ENCODE results near the gene IPCEF1.
"Not testable (repeated sequence)": the region's sequence is repeated elsewhere in the genome, so short reads cannot be mapped to it uniquely, and the experiment has no call there.

The IPCEF1 gene

DNA sequence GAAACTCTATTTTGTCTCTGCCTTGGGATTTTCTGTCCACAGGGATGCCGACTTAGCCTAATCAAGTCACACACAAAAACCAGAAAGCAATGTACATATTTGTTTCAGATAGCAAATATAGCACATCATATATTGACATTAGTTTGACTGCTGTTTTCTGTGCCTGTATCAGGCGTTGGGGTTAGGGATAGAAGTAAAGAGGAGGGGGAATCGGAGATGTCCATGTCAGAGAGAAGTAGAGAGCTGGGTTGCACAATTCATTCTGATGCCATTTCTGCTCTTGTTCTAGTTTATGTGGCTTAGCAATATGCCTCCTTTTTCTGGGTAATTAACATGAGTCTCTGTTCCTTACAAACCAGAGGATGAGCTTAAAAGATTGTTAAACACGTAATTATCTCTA lies 14.7 kb upstream of the IPCEF1 start:
- DNase-seq = no peak

DNA sequence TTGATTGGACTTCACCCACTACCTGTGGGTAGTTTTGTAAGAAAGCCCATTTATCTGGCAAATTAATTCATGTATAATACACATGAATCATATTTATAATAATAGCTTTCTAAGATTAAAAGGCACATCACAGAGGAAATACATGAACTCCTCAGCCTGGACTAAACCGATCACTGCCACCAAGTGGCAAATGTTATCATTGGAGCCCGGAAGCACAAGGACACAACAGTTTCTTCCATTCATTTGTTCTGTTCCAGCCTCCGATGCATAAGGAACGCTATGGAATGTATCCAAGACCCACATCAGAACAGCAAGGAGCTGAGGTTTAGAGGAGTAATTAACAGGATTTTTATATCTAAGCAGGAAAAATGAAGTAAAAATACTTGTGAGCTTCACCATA lies 13.9 kb upstream of the IPCEF1 start:
- DNase-seq = no peak

DNA sequence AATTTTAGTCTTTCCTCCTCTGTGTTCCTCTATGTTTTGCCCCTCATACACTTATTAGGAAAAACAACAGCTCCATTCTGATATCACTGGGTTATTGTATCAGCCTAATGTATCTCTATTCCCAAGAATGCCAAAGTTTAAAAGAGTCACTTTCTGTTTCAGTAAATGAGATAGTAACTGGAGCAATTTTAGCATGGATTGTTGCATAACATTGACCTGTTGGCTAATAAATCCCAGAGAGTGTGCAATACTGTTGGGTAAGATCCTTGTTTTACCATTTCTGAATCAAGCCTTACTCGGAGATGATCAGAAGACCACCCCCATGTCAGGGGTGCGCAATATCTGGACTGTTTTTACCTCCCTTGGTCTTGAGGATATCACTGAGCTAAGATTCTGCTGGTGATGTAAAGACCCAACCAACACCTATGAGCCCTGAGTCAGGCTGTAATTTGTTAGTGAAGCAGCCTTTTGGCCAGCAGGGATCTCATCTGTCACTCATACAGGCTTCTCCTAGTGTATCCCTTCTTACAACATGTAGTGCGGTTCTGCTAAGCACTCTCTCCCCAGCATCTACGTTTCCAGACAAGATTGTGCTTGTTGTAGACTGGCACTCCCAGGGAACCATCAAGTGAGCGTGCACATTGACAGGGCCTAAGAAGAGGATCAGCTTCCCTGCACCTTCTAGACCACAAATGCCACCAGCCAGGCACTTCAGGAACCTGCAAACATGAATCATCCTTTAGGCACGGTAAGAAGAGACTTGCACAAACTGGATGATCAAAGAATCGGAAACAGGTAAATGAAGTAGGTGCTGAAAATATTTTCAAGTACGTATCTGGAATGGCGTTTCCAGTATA lies 11.5 kb upstream of the IPCEF1 start:
- no peak for DNase-seq

DNA sequence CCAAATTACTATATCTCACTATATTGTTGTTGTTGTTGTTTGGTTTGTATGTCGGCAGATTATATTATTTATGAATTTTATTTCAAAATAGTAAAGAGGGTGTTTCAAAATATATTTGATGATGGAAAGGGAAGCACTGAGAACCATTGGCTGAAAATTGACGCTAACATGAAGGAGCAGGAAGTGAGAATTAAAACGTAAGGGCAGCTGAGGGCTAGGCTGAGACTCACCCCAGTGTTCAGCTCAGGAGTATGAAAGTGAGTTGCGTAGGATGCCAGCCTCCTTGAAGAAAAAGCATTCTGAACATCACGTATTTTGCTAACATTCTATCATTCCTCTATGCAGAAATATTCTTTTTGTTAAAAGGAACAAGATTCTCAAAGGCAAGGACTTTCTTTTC lies 10.7 kb upstream of the IPCEF1 start:
- DNase-seq = no peak

DNA sequence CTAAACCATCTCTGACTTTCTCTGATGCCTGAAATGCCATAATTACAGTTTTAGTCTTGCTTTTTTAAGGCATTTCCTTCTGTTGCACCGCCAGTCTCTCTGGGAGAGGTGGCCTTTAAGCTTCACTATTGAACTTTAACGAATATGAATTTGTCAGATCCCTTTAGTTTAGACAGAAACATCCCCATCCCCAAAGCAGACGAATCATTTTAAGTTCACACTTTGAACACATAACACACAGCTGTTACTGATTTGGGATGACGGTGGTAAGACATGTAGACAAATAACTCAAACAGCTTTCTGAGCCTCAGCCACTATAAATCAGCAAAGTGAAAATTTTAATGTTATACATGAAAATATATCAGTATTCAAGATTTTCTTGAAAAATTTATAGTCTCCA lies 7.2 kb upstream of the IPCEF1 start:
- DNase-seq = no peak

DNA sequence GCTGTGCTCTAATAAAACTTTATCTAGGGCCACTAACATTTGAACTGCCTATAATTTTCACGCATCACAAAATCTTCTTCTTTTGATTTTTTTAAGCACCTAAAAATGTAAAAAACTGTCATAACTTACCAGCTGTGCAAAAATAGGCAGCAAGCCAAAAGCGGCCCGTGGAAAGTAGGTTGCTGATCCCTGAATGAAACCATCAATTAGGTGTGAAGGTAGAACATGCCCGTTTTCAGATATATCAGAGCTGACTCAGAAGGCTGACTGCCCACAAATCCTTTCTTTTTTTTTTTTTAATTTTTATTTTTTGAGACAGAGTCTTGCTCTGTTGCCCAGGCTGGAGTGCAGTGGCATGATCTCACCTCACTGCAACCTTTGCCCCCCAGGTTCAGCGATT lies 4.9 kb upstream of the IPCEF1 start:
- DNase-seq = no peak

DNA sequence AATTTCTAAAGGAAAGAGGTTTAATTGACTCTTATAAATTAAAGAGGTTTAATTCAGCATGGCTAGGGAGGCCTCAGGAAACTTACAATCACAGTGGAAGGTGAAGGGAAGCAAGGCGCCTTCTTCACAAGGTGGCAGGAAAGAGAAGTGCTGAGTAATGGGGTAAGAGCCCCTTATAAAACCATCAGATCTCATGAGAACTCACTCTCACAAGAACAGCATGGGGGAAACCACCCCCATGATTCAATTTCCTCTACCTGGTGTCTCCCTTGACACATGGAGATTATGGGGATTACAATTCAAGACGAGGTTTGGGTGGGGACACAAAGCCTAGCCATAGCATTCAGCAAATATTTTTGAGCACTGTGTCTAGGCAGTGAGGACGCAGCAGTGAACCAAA lies 3.9 kb upstream of the IPCEF1 start:
- no peak for DNase-seq

DNA sequence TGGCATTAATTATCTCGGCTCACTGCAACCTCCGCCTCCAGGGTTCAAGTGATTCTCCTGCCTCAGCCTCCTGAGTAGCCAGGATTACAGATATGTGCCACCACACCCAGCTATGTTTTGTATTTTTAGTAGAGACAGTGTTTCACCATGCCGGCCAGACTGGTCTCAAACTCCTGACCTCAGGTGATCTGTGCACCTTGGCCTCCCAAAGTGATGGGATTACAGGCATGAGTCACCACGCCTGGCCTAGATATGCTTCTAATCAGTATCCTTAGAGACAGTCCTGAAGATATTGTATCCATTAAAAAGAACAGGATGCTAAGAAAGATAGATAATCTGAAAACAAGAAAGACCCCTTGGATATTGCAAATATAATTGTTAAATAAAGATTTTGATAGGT lies 3.1 kb upstream of the IPCEF1 start:
- no peak for DNase-seq

DNA sequence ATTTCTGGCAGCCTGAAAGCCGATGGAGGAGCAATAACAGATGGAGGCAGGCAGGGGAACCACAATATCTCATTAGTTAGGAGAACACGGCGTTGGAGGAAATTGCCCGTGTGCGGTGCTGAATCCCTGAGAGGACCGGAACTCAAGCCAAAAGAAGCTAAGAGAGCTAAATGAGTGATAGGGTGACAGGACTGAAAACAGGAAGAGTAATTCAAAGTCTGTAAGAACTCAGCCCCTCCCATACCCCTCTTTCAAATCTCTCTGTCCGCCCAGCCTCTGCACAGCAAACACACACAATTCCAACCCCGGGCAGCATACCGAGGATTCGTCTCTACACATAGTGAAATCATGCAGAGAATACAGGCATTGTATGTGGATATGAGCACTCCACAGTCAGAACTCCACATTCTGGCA lies 2.6 kb upstream of the IPCEF1 start:
- no peak for DNase-seq

DNA sequence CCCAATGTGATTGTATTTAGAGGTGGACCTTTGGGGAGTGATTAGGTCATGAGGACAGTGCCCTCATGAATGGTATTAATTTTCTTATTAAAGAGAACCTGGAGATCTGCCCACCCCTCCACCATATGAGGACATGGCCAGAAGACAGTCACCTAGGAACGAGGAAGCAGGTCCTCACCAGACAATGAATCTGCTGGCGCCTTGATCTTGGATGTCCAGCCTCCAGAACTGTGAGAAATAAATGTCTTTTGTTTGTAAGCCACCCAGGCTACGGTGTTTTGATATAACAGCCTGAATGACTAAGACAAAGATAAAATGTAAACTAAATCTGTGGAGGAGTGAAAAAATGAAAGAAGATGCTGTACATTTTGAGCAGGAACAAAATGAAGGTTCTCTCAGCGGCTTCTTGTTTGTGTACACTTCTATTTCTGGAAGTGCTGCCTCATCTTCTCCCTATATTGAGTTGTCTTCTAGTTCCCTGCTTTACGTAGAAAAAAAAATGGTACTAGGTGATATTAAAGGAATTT lies 1.5 kb upstream of the IPCEF1 start:
- DNase-seq = no peak

DNA sequence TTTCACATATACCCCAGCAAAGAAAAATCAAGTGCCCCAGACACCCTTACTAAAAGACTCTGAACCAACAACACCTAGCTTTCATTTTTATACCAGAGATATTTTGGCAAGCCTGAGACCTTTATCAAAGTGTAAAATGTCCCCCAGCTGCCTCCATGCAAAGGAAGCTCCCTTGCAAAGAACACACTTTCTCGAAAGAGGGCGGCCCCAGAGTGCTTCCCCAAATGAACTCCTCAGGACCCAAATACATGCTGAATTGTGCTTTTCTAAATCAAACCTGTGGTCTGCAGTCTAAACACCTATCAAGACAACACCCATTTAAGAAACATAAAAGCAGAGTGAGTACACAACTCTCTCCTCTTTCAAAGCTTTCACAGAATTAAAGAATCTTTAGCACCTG lies 490 bp downstream of the IPCEF1 start:
- no peak for DNase-seq

DNA sequence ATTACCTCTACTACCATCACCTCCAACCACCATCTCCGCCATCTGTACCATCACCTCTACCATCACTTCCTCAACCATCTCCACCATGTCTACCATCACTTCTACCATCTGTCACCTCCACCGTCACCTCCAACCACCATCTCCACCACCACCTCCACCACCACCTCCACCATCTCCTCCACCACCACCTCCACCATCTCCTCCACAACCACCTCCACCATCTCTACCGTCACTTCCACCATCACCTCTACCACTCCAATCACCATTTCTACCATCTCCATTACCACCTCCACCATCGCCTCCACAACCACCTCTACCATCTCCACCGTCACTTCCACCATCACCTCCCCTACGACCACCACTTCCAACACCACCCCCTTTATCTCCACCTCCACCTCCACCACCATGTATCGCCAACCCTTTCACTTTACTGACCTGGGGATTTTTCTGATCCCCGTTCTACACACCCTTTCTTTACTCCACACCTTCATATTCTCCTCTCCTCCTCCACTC lies 2.3 kb downstream of the IPCEF1 start:
- DNase-seq = no peak

DNA sequence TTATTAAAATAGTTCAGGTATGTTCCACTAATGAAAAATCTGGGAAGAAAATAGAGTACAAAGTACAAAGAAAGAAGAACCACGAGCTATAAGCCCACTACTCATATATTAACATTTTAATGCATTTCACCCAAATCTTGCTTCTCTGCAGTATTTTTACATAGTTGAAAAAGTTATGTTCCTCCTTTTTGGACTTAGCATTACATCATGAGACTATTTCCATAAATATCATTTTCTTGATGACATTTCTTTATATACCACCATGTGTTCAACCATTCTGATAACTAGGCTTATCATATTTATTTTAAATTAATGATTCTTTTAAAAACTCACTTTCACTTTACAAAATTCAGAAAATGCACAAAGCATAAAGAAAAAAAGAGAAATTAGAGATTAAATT lies 3.0 kb downstream of the IPCEF1 start:
- no peak for DNase-seq

DNA sequence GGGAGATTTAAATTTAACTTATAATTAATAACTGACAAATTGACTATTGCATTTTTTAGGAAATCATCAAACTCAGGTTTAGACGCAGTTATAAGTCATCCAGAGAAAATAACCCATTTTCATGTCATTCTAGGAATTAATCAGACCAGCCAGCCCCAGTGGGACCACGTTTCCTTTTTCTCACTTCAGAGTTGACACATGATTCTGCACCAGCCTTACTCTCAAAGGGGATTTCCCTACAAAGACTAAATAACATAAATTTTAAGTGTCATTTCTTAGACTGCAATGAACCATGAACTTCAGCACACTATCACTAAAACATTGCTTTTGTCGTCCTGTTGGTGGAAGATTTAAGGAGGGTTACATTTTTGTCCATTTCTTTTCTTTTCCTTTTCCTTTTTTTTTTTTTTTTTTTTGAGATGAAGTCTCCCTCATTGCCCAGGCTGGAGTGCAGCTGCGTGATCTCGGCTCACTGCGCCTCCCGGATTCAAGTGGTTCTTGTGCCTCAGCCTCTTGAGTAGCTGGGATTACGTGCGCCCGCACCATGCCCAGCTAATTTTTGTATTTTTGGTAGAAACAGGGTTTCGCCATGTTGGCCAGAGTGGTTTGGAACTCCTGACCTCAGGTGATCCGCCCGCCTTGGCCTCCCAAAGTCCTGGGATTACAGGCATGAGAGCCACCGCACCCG lies 3.6 kb downstream of the IPCEF1 start:
- DNase-seq = no peak

DNA sequence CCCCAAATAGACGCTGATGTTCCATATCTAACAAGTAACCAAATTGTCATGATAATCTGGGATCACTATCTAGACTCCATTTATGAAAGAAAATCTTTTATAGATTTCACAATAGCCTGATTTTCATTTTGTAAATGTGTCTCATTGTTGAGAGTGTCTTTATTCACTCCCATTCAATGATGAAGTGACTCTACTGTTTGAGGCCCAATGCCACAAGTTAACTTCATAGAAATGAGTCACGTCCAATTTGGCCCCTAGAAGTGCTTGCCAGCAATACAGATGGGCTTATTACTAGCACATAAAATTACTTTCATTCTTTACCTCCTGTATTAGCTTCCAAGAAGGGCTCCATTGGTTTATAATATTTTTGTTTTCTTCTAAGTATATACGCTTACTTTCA lies 6.3 kb downstream of the IPCEF1 start:
- no peak for DNase-seq

DNA sequence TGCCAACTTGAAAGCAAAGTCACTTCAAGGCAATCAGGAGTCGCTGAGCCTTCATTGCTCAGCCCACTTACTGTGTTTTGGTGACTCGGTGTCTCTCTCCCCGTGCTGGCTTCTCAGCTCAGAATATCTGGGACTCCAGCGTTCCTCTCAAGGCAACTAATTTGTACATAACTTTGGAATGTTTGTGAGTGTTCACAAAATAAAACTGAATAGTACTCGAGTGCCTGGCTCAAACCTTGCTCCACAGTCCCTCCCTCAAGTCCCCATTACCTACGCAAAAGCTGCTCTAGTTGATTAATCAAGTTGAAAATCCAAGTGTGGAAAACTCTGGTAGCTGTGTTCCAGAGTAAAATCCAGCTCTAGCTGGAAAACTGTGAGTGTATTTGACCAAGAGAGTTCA lies 8.6 kb downstream of the IPCEF1 start:
- DNase-seq = no peak

DNA sequence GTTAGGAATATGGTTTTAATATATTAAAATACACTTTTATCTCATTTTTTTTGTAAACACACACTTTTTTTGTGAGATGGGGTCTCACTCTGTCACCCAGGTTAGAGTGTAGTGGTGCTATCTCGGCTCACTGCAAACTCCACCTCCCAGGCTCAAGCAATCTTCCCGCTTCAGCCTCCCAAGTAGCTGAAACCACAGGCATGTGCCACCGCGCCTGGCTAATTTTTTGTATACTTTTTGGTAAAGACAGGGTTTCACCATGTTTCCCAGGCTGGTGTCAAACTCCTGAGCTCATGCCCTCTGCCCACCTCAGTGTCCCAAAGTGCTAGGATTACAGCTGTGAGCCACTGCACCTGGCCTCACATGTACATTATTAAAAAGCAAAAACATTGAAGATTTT lies 10.8 kb downstream of the IPCEF1 start:
- DNase-seq = no peak

DNA sequence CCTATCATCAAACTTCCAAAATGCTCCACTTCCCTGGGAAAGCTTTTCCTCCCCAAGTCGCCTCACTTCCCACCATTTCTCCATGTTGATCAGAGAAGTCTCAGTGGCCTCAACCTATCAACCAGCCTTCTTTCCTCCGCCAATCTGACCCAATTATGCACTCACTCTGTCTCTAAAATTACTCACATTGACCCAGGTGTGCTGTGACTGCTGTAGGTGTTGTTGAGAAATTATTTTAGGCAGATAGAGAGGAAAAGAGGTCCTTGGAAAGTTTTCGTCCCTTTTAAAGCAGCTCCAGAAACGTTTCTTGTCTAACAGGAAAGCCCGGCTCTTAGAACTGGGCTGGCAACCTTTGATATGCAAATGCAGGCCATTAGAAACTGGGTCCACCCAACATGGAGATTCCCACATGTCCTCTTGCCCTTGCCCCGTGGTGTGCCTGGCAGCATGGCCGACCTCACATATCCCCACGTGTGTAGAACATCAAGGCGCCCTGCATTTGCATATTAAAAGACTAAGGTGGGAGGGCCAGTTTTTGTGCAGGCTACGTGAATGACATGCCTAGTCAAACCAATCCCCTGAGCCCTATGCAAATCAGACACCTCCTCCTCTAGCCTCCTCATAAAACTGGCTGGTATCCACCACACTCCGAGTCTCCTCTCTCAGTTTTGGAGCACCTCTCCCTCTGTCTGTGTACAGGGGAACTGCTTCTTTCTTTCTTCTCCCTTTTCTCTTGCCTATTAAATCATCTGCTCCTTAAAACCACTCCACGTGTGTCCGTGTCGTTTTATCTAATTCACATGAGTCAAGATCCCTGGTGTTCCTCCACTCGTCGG lies 12.9 kb downstream of the IPCEF1 start:
- peak; percentile 86 for DNase-seq

DNA sequence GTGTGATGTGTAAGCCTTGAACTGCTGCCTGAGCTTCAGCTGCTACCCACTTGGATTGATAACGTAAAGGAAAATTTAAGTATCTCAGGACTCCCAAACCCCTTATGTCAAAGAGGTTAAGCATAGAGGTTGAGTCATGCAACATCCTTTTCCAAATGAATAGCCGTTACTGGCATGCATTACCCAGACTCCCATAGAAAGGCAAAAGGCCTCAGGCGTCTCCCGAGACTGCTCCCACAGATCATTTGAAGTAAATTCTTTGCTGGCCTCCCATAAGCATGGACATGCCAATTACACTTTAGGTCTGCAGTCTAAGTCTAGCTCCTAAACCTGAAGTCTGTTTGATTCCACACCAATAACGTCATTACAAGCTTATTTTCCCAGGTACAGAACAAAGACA lies 14.7 kb downstream of the IPCEF1 start:
- peak; percentile 91 for DNase-seq

DNA sequence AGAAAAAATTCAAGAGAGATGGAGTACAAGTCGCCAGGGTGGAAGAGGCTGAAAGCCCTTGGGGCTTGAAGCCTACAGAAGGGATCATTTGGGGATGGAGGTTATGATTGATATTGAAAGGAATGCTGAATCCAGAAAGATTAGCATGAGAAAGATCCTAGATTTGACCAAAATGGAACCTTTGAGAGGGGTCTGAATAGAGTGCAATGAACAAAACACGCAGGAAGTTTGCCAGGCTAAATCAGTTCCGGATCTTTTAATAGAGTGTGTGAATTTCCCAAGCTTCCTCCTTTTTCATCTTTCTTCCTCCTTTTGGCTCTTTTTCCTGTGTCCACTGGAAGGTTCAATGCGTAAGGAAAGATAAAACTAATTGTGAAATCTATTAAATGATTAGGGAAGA lies 15.3 kb downstream of the IPCEF1 start:
- DNase-seq = no peak

DNA sequence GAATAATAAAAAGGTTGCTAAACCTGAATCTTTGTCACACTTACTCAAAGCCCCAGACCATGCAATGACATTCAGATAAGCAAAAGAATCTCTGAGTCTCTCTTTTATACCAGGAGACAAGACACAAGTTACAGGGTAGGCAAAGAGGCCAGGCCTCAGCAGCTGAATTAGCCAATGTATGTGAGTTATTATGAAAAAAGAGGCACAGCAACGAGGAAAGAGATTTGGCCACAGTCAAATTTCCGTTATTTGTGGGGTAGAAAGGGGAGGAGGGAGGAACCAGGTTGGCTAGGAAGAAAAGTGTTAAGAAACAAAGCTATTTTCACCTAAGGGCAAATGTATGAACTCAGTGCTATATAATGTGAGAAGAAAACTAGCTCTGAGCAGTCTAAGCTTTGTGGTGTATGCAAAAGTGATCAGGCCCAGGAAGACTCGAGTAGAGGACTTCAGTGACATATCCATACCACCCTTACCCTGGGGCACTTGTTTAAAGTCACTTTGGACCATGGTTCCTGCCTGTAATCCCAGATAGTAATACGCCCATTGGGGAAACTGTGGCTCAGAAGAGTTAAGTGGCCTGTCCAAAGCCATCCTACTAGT lies 19.1 kb downstream of the IPCEF1 start:
- no peak for DNase-seq

DNA sequence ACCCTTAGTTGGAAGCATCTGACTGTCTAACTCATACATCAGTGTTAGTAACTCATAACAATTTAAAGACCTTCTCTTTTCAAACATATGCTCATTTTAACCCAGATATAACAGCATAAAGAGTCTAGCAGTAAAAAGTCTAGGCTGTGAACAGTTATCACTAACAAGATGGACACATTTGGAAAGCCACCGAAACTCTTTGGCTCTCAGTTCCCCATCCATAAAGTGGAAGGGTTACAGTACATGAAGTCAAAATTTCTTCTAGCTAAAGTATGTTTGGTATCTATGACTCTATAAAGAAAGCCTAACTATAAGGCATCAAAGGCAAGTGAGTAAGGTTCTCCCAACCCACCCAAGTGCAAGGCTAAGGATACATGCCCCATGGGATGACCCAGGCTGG lies 22.5 kb downstream of the IPCEF1 start:
- not testable (repeated sequence) for DNase-seq

DNA sequence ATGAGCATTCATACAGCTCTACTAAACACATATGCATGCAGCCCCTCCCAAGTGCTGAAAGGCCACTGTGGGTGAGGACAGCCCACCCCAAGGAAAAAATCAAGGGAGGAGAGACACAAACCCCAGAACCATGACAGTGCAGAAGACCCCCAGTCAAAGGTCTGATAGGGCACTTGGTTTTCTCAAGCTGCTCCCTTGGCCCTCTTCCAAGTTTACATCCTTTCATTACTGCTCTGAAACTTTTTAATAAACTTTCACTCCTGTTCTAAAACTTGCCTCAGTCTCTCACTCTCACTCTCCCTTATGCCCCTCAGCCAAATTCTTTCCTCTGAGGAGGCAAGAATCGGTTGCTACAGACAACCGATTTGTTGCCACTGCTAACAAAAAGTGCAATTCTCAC lies 24.9 kb downstream of the IPCEF1 start:
- no peak for DNase-seq

All from islet precursor cell (in vitro differentiated cells).